Esophagus squamous epithelium (tissue), 5 donors: ENCODE results near the gene ARNT2. TPM values are rescaled to one million over a fixed set of nuclear protein-coding genes. Genes with fewer than 3 reads are reported as not detected.

Experiments
- DNase-seq: peaks from one replicate; lab custom pipeline; 2025; lab: John Stamatoyannopoulos, UW
- H3K27ac ChIP-seq, 4 donors: fragments of 200-600 bp; sonication (generic); one replicate each; pipeline ENCODE4 v1.5.1; 2016 to 2019; ENCODE audit warnings: mild to moderate bottlenecking in 1 of 4
- H3K27me3 ChIP-seq, 4 donors: fragments of 200-600 bp; sonication (generic); 1 replicate in 3 of 4; 2 replicates in 1 of 4; pipeline versions ENCODE4 v1.5.1 to v1.6.0; 2017 to 2021; ENCODE audit warnings: antibody characterized with exemption in 1 of 4
- H3K36me3 ChIP-seq, 3 donors: fragments of 200-600 bp; sonication (generic); one replicate each; pipeline ENCODE4 v1.5.1; 2016 to 2019
- H3K4me1 ChIP-seq, 3 donors: fragments of 200-600 bp; sonication (generic); one replicate each; pipeline ENCODE4 v1.5.1; 2017 to 2019
- H3K4me3 ChIP-seq, 4 donors: fragments of 200-600 bp; sonication (generic); 1 replicate in 3 of 4; 2 replicates in 1 of 4; pipeline ENCODE4 v1.5.1; 2016 to 2019; ENCODE audit warnings: mild to moderate bottlenecking in 2 of 4, moderate library complexity in 1 of 4
- H3K9me3 ChIP-seq, 3 donors: fragments of 200-600 bp; sonication (generic); one replicate each; pipeline ENCODE4 v1.5.1; 2016 to 2019
- POLR2A ChIP-seq, 4 donors: fragments of 450-650 bp; IDR thresholded peaks; one replicate each; pipeline ENCODE4 v1.6.1; 2017; ENCODE audit warnings: antibody characterized with exemption in 4 of 4, mild to moderate bottlenecking in 4 of 4, moderate library complexity in 3 of 4
- WGBS, 2 donors: methylation state at CpG; one replicate each; pipeline ENCODE4 v1.1.5; 2018; 5-methylcytosine and 5-hydroxymethylcytosine counted together
- intact Hi-C: fragments of 100-400 bp; cut with DNase I; formaldehyde crosslinking; loops from one replicate; pipeline ENCODE4 v1.15.0; 2022
- total RNA-seq, 4 donors: library from RNA; depleted of rRNA; stranded (reverse); fragments of >200 nt; gene quantifications; one replicate each; pipeline ENCODE4 v1.1.0, GENCODE V29; 2016
- TF ChIP-seq, protein P1 (sequence below), 6 experiments: fragments of 450-650 bp in 4 of 6; fragments of 200-600 bp in 2 of 6; sonication (generic) in 2 of 6; IDR thresholded peaks; one replicate each; pipeline ENCODE4 v1.5.1; 2016 to 2019; ENCODE audit warnings: antibody characterized with exemption in 6 of 6, mild to moderate bottlenecking in 4 of 6, moderate library complexity in 4 of 6
- donor health status: DM: yes; HTN: yes; CAD: no.

ARNT2 gene
- total RNA-seq, 4 donors from 2014 or later = 0.15 to 5.7 (median 1.7) TPM

DNA sequence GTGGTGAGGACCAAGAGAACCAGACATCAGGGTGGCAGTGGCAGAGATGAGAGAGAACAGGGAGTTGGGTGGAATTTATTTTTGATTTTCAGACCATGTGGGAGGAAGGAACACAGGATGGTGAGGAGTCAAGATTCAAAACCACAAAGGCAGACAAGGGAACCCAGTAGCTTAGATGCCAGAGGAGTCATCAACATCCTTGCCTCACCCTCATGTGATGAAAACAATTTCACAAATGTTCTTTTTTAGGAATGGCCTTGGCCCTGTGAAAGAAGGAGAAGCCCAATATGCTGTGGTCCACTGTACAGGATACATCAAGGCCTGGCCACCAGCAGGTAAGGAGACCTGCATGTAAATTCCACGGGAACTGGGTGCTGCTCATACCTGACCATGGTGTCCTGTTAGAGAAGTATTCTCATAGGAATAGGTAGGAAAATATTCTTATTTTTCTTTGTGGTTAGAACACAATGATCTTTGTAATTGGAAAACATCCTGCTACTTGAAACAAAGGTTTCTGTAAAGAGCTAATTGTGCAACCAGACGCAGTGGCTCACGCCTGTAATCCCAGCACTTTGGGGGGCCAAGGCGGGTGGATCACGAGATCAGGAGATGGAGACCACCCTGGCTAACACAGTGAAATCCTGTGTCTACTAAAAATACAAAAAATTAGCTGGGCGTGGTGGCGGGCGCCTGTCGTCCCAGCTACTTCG is 110.0 kb downstream of the ARNT2 start:
- no peak for DNase-seq
- Histone ChIP-seq H3K4me3 (no peak overlapping the region), H3K27me3 (no peaks in the 10 kb centered on the region), H3K9me3 (no peaks in the 10 kb centered on the region), H3K36me3 (no peaks in the 10 kb centered on the region), H3K4me1 (no peaks in the 10 kb centered on the region), H3K27ac (peak overlapping the region in 2 of 4 donors; percentile 17 to 22)
- TF ChIP-seq, protein P1, sequence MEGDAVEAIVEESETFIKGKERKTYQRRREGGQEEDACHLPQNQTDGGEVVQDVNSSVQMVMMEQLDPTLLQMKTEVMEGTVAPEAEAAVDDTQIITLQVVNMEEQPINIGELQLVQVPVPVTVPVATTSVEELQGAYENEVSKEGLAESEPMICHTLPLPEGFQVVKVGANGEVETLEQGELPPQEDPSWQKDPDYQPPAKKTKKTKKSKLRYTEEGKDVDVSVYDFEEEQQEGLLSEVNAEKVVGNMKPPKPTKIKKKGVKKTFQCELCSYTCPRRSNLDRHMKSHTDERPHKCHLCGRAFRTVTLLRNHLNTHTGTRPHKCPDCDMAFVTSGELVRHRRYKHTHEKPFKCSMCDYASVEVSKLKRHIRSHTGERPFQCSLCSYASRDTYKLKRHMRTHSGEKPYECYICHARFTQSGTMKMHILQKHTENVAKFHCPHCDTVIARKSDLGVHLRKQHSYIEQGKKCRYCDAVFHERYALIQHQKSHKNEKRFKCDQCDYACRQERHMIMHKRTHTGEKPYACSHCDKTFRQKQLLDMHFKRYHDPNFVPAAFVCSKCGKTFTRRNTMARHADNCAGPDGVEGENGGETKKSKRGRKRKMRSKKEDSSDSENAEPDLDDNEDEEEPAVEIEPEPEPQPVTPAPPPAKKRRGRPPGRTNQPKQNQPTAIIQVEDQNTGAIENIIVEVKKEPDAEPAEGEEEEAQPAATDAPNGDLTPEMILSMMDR (IDR thresholded peaks at IDR 0.05) = no peak
- no peak for TF ChIP-seq POLR2A (IDR thresholded peaks at IDR 0.05)
- intact Hi-C loops = no loop called here
- 87 to 90% methylated on average over 10 of the region's 10 CpGs for WGBS, 2 donors

DNA sequence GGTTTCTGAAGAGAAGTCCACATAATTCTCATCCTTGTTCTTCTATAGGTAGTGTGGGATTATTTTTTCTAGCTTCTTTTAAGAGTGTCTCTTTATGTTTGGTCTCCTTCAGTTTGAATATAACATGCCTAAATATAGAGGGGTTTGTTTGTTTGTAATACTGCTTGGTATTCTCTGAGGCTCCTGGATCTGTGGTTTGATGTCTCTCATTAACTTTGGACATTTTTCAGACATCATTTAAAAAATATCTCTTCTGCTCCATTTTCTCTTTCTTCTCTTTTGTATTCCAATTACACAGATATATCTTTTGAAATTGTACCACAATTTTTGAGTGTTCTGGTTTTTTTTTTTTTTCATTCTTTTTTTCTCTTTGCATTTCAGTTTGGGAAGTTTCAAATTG is 113.1 kb downstream of the ARNT2 start:
- Histone ChIP-seq H3K27ac (no peak overlapping the region), H3K4me3 (no peak overlapping the region), H3K27me3 (no peaks in the 10 kb centered on the region), H3K36me3 (no peaks in the 10 kb centered on the region), H3K4me1 (no peaks in the 10 kb centered on the region), H3K9me3 (no peaks in the 10 kb centered on the region)
- intact Hi-C loops = no loop called here
- TF ChIP-seq, protein P1 (IDR thresholded peaks at IDR 0.05) = no peak
- no peak for TF ChIP-seq POLR2A (IDR thresholded peaks at IDR 0.05)
- no peak for DNase-seq

DNA sequence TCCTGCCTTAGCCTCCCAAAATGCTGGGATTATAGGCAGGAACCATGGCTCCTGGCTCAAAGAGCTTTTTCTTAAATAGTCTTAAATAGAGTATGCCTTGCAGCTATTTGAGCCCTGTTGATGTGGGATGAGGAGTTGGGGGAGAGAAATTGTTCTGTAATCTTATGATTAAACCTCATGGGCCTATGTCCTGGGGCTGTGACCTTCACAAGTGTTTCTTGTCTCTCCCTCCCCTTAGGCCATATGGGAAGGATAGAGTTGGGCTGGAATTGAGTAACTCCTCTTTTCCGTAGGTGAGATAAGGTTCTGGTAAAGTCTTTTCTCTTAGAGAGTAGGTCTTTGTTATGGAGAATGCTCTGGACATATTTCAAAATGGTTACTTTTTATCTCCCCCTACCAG is 114.3 kb downstream of the ARNT2 start:
- no peaks in the 10 kb centered on the region for H3K27me3 ChIP-seq
- H3K4me3 ChIP-seq = no peak overlapping the region
- no peaks in the 10 kb centered on the region for H3K9me3 ChIP-seq
- no peaks in the 10 kb centered on the region for H3K4me1 ChIP-seq
- DNase-seq = no peak
- WGBS, 2 donors = 92% methylated on average over 1 of the region's 1 CpG; no CpG with 5 or more reads in 1 of the 2 donors
- TF ChIP-seq, protein P1 (IDR thresholded peaks at IDR 0.05) = no peak
- TF ChIP-seq POLR2A (IDR thresholded peaks at IDR 0.05) = no peak
- H3K36me3 ChIP-seq = no peaks in the 10 kb centered on the region
- H3K27ac ChIP-seq = no peak overlapping the region
- intact Hi-C loops = no loop called here

DNA sequence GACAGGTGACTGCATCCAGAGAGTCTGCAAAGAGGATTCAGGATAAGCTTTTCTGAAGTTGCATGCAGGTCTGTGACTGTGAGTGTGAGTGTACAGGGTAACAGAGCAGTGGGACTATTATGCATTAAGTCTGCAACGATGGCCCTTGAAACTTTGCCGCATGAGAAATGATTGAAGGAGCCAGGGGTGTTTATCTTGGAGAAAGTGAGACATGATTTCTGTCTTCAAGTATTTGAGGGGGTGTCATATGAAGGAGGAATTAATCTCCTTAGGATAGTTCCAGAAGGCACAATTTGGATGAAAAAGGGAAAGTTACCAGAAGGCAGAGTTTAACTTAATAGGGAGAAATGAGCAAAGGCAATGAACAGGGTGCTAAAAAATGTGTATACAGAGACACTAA is 119.6 kb downstream of the ARNT2 start:
- H3K36me3 ChIP-seq = no peaks in the 10 kb centered on the region
- H3K27me3 ChIP-seq = no peaks in the 10 kb centered on the region
- no peak overlapping the region for H3K4me3 ChIP-seq
- no peaks in the 10 kb centered on the region for H3K4me1 ChIP-seq
- intact Hi-C loops = no loop called here
- no peak for DNase-seq
- WGBS, 2 donors = 81 to 83% methylated on average over 2 of the region's 2 CpGs
- no peaks in the 10 kb centered on the region for H3K9me3 ChIP-seq
- no peak overlapping the region for H3K27ac ChIP-seq
- no peak for TF ChIP-seq POLR2A (IDR thresholded peaks at IDR 0.05)
- TF ChIP-seq, protein P1 (IDR thresholded peaks at IDR 0.05) = no peak

DNA sequence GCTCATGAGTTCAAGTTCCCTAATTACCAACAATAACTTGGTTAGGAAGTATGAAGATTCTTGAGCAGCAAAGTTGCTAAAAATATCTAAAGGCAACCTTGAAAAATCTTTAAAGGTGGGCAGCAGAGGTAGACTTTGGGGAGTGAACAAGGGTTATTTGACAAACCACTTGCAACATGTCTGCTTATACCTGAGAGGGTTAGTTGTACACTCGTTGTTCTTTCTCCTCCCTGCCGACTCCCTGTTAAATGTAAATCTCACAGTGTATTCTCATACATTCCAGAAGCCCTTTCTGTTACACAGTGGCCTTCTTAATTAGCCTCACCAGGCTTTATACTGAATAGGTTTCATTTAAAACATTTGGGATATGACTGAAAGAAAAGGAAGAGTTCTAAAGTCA is 121.7 kb downstream of the ARNT2 start:
- no peak for TF ChIP-seq POLR2A (IDR thresholded peaks at IDR 0.05)
- TF ChIP-seq, protein P1 (IDR thresholded peaks at IDR 0.05) = no peak
- intact Hi-C loops = no loop called here
- Histone ChIP-seq H3K36me3 (no peaks in the 10 kb centered on the region), H3K4me1 (peaks cover 0 to 3% (median 0%) of the 10 kb centered on the region in 3 donors), H3K4me3 (no peak overlapping the region), H3K27me3 (no peaks in the 10 kb centered on the region), H3K9me3 (no peaks in the 10 kb centered on the region), H3K27ac (no peak overlapping the region)
- 83 to 84% methylated on average over 2 of the region's 2 CpGs for WGBS, 2 donors
- DNase-seq = no peak
